IPS-18a (cell line): ENCODE measurements around the gene DLGAP1.
"Not testable (repeated sequence)": the region's sequence is repeated elsewhere in the genome, so short reads cannot be mapped to it uniquely, and the experiment has no call there.

Experiments used
- H3K27ac ChIP-seq: one replicate; pipeline ENCODE4 v1.5.1; 2013; ENCODE audit warnings: low read length
- H3K27me3 ChIP-seq: one replicate; pipeline ENCODE4 v1.6.1; 2013; ENCODE audit warnings: mild to moderate bottlenecking, low read length; ENCODE audit not compliant: control insufficient read depth, insufficient read depth
- H3K36me3 ChIP-seq: one replicate; pipeline ENCODE4 v1.6.1; 2013; ENCODE audit warnings: low read depth, low read length; ENCODE audit not compliant: control insufficient read depth
- H3K4me1 ChIP-seq: one replicate; pipeline ENCODE4 v1.6.1; 2013; ENCODE audit warnings: low read depth, low read length; ENCODE audit not compliant: control insufficient read depth
- H3K4me3 ChIP-seq: one replicate; pipeline ENCODE4 v1.5.1; 2013; ENCODE audit warnings: low read length
- H3K9ac ChIP-seq: one replicate; pipeline ENCODE4 v1.6.1; 2013; ENCODE audit warnings: mild to moderate bottlenecking, low read length, moderate library complexity
- H3K9me3 ChIP-seq: one replicate; pipeline ENCODE4 v1.6.1; 2013; ENCODE audit warnings: low read depth, low read length; ENCODE audit not compliant: control insufficient read depth

DLGAP1 gene

DNA sequence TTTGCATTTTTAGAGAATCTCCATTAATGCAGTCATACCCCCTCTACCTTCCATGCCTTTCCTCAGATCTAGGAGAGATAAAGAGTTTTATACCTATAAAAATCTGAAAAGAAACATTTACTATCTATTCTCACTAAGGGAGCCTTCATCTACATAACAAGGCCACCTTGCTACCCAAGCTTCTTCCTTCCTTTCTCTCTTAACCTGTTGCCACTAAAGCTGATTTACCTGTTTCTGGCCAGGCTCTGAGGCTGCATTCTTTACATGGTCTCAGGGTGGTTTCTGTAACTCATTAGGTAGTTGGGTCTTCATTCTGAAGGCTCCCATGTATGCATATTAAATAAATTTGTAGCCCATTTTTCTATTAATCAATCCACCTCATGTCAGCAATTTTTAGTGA, 391.6 kb downstream of the DLGAP1 start:
- H3K9me3 ChIP-seq, result peaks cover 57% of the 10 kb centered on the region
- no peak overlapping the region for H3K4me3 ChIP-seq
- H3K36me3 ChIP-seq, result no peaks in the 10 kb centered on the region
- H3K9ac ChIP-seq, result no peak overlapping the region
- H3K27ac ChIP-seq, result no peak overlapping the region
- H3K27me3 ChIP-seq, result no peaks in the 10 kb centered on the region
- no peaks in the 10 kb centered on the region for H3K4me1 ChIP-seq

DNA sequence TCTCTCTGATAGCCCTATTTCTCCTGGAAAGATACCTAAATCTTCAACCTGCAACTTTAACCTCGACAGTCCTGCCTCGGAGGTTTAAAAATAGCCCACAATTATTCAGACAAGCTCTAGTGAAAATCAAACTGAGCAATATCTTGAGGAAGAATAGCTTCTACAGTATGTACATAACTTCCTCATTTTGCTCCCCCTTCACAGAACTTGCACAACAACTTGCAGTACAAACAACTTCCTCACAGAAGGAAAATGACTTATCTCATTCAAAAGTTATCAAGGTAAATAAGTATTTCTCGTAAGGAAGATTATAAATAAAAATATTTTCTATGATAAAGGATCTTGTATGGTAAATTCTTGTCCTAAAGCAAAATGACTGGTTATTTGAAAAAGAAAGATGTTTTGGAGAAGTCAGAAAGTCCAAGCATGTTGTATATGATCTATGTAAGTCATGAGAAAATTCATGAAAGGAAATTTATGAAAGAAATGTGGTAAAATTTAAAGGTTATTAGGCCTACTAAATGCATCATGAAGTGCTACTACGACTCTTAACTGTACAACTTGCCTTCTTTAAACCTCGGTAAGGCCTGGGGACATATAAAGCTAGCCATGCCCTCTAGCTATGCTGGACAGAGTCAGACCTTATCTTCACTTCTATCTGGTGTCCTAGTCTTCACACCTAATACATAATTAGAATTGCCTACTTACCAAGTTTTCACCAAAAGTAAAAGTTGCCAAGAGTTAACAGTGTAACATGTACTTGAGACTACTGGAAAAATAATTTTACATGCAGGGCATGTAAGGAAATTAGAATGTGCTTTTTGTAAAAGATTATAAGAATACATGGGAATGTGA, 394.5 kb downstream of the DLGAP1 start:
- H3K4me1 ChIP-seq, result no peaks in the 10 kb centered on the region
- no peak overlapping the region for H3K27ac ChIP-seq
- H3K36me3 ChIP-seq, result no peaks in the 10 kb centered on the region
- H3K9me3 ChIP-seq, result peaks cover 49% of the 10 kb centered on the region
- H3K27me3 ChIP-seq, result no peaks in the 10 kb centered on the region
- H3K9ac ChIP-seq, result no peak overlapping the region
- no peak overlapping the region for H3K4me3 ChIP-seq

DNA sequence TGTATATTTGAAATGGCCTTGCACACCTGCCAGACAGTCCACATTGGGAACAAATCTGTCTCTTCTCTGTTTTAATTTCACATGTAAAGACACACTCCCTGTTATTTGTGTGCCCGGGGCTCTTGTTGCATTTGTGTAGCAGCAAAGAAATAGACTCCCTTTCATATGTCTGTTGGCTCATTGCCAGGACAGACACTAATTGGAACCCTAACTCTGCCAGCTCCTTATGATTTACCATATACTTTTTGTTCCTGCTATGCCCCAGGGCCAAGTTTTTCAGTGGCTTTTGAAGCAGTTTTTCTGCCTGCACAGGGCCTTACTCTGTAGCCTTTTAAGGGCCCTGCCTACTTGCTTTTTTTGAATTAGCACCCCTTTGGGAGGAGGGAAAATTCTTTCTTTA, 396.9 kb downstream of the DLGAP1 start:
- Histone ChIP-seq H3K36me3 (no peaks in the 10 kb centered on the region), H3K4me1 (no peaks in the 10 kb centered on the region), H3K27me3 (no peaks in the 10 kb centered on the region), H3K4me3 (no peak overlapping the region), H3K9me3 (peaks cover 36% of the 10 kb centered on the region), H3K27ac (no peak overlapping the region), H3K9ac (no peak overlapping the region)

DNA sequence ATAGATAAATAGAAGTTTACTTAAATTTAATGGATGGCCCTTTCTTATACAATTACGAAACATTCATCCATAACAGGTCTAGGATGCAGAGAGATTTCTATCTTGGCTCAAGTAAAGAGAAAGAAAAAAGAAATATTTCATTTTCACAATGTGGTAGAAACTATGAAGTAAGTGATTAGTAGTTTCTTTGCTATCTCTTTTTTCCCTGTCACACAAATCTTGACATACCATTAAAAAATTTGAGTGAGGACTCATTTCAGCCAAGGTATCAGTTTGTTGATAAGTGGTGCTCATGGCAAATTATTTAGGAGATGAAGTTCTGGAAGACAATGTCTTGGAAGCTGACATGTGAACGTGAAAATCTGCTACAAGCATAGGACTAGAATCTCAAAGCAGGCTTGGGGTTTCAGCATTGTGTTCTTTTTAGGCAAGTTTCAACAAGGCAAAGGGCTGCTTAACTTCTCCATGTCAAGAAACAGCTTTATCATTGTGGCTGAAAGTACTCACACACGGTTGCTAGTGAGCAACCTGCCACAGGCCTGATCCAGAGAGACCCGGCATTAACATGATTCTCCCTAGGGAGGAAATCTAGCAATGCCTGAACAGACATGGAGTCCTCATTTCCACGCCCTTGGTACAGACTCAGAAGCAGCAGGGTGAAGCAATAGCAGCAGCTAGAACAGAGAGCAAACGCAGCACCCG, 414.6 kb downstream of the DLGAP1 start:
- Histone ChIP-seq H3K36me3 (no peaks in the 10 kb centered on the region), H3K4me3 (no peak overlapping the region), H3K27ac (no peak overlapping the region), H3K4me1 (peaks cover 5% of the 10 kb centered on the region), H3K27me3 (no peaks in the 10 kb centered on the region), H3K9me3 (no peaks in the 10 kb centered on the region), H3K9ac (no peak overlapping the region)

- peaks cover 5% of the 10 kb centered on the region for H3K4me1 ChIP-seq
- no peaks in the 10 kb centered on the region for H3K36me3 ChIP-seq
- H3K27me3 ChIP-seq, result no peaks in the 10 kb centered on the region
- no peak overlapping the region for H3K27ac ChIP-seq
- H3K9ac ChIP-seq, result no peak overlapping the region
- no peaks in the 10 kb centered on the region for H3K9me3 ChIP-seq
- no peak overlapping the region for H3K4me3 ChIP-seq
Observed at GRCh38 chr18:4035521-4035920, 419.6 kb downstream of the DLGAP1 start.

DNA sequence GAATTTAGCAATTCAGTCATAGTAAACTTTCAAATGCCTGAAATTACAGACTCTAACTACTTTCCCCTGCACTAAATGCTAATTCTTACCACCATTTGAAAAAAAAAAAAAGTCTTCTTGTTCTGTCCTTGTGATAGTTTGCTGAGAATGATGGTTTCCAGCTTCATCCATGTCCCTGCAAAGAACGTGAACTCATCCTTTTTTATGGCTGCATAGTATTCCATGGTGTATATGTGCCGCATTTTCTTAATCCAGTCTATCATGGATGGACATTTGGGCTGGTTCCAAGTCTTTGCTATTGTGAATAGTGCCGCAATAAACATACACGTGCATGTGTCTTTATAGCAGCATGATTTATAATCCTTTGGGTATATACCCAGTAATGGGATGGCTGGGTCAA, 420.3 kb downstream of the DLGAP1 start:
- not testable (repeated sequence) for H3K36me3 ChIP-seq, H3K27me3 ChIP-seq, H3K4me3 ChIP-seq, H3K27ac ChIP-seq, H3K9ac ChIP-seq, H3K4me1 ChIP-seq, H3K9me3 ChIP-seq

- Histone ChIP-seq H3K36me3 (no peaks in the 10 kb centered on the region), H3K4me3 (no peak overlapping the region), H3K9ac (no peak overlapping the region), H3K9me3 (no peaks in the 10 kb centered on the region), H3K27ac (no peak overlapping the region), H3K4me1 (peaks cover 8% of the 10 kb centered on the region), H3K27me3 (no peaks in the 10 kb centered on the region)
Observed at GRCh38 chr18:4026542-4026941, 428.6 kb downstream of the DLGAP1 start.

DNA sequence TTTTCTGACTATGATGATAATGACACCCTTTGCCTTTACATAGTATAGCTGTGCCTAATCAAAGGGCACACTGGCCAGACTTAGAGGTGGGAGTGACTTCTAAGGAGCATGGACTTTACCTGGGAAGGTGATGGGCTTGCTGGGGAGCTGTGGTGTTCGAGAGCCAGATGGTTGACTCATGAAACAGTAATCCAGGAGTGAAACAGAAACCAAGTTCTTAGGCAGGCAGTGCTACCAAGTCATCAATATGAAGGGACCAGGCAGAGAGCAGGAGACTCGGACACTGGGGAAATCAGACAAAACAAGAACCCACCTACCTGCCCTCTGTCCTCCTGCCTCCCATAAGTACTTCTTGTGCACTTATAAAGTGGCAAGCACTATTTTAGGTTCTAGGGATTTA, 430.4 kb downstream of the DLGAP1 start:
- H3K27ac ChIP-seq, result no peak overlapping the region
- no peaks in the 10 kb centered on the region for H3K9me3 ChIP-seq
- H3K4me3 ChIP-seq, result no peak overlapping the region
- no peak overlapping the region for H3K9ac ChIP-seq
- no peaks in the 10 kb centered on the region for H3K36me3 ChIP-seq
- peaks cover 14% of the 10 kb centered on the region for H3K4me1 ChIP-seq
- H3K27me3 ChIP-seq, result no peaks in the 10 kb centered on the region

DNA sequence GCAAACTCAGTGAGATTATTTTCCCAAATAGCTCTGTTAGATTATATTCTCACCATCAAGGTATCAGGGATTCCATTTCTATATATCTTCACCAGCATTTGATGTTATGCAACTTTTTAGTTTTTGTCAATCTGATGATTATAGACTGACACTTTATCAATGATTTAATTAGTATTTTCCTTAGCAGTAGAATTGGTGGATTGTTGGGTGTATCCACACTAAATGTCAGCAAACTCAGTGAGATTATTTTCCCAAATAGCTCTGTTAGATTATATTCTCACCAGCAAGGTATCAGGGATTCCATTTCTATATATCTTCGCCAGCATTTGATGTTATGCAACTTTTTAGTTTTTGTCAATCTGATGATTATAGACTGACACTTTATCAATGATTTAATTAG, 432.4 kb downstream of the DLGAP1 start:
- H3K27me3 ChIP-seq, H3K9me3 ChIP-seq, H3K9ac ChIP-seq, H3K36me3 ChIP-seq, H3K27ac ChIP-seq, H3K4me3 ChIP-seq: not testable (repeated sequence)
- H3K4me1 ChIP-seq, result peaks cover 16% of the 10 kb centered on the region

- H3K4me3 ChIP-seq, result no peak overlapping the region
- peaks cover 22% of the 10 kb centered on the region for H3K4me1 ChIP-seq
- no peaks in the 10 kb centered on the region for H3K9me3 ChIP-seq
- no peaks in the 10 kb centered on the region for H3K36me3 ChIP-seq
- no peak overlapping the region for H3K27ac ChIP-seq
- H3K9ac ChIP-seq, result no peak overlapping the region
- no peaks in the 10 kb centered on the region for H3K27me3 ChIP-seq
Observed at GRCh38 chr18:4020026-4020425, 435.1 kb downstream of the DLGAP1 start.

DNA sequence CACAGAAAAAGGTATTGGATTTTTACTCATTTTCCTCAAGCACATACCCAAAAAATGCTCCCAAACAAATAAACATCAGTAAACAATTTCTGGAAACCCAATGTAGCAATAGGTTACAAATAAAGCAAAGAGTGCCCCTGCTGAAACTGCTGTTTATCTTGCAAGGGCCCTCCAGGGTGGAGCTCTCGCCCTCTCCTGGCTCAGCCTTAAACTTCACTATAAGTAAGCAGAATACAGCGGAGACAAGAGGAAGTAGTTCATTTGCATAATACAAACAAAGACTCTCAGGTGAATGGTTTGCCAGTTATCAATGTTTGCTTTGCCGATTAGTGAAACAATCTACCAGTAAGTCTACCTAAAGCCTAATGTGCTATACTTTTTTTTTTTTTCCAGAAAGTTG, 437.6 kb downstream of the DLGAP1 start:
- Histone ChIP-seq H3K9ac (no peak overlapping the region), H3K9me3 (no peaks in the 10 kb centered on the region), H3K36me3 (no peaks in the 10 kb centered on the region), H3K27ac (no peak overlapping the region), H3K27me3 (no peaks in the 10 kb centered on the region), H3K4me1 (peaks cover 22% of the 10 kb centered on the region), H3K4me3 (no peak overlapping the region)
